LNCaP clone FGC (cell line): Measurements from ENCODE around the gene RNF180.

ENCODE experiments used
- DNase-seq: peaks from one replicate; pipeline ENCODE4 v3.0.0-alpha.2; 2011; ENCODE audit warnings: low read depth
- H3K4me3 ChIP-seq: 2 replicates; pipeline ENCODE4 v1.5.1; 2011; ENCODE audit warnings: mild to moderate bottlenecking, low read depth, low read length, control low read depth
- TF ChIP-seq, protein P1 (sequence below): IDR thresholded peaks from 2 replicates; pipeline ENCODE4 v1.5.1; 2012; ENCODE audit warnings: mild to moderate bottlenecking; ENCODE audit not compliant: control insufficient read depth, insufficient read depth; ENCODE audit errors: extremely low read depth

Gene RNF180

GRCh38 chr5:64147379-64147778 is 18.3 kb upstream of the RNF180 start:
- no peak for DNase-seq
- TF ChIP-seq, protein P1, sequence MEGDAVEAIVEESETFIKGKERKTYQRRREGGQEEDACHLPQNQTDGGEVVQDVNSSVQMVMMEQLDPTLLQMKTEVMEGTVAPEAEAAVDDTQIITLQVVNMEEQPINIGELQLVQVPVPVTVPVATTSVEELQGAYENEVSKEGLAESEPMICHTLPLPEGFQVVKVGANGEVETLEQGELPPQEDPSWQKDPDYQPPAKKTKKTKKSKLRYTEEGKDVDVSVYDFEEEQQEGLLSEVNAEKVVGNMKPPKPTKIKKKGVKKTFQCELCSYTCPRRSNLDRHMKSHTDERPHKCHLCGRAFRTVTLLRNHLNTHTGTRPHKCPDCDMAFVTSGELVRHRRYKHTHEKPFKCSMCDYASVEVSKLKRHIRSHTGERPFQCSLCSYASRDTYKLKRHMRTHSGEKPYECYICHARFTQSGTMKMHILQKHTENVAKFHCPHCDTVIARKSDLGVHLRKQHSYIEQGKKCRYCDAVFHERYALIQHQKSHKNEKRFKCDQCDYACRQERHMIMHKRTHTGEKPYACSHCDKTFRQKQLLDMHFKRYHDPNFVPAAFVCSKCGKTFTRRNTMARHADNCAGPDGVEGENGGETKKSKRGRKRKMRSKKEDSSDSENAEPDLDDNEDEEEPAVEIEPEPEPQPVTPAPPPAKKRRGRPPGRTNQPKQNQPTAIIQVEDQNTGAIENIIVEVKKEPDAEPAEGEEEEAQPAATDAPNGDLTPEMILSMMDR = no peak
- H3K4me3 ChIP-seq = no peak overlapping the region

GRCh38 chr5:64147849-64148441 is 17.7 kb upstream of the RNF180 start:
- peak; percentile 15 for DNase-seq
- no peak overlapping the region for H3K4me3 ChIP-seq
- TF ChIP-seq, protein P1 = peak; percentile 90

DNA sequence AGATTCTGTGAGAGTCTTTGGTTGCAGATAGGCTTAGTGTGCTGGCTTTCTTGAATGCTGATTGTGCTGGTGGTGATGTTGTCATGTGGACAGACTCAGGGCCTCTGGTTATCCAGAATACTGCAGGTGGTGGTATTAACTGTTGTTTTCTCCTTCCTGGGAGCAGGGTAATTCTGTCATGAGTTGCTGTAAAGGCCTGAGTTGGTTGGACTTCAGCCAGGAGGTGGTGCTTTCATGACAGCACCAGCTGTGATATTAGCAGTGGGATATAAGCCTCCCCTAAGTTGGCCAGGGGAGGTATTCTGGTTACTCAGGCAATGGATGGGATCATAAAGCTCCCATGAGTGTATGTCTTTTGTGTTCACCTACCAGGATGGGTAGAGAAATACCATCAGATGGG is 16.4 kb upstream of the RNF180 start:
- TF ChIP-seq, protein P1 = no peak
- H3K4me3 ChIP-seq = no peak overlapping the region
- DNase-seq = no peak

- DNase-seq = no peak
- TF ChIP-seq, protein P1 = no peak
- no peak overlapping the region for H3K4me3 ChIP-seq
Observed at GRCh38 chr5:64149857-64150521, 15.7 kb upstream of the RNF180 start.

DNA sequence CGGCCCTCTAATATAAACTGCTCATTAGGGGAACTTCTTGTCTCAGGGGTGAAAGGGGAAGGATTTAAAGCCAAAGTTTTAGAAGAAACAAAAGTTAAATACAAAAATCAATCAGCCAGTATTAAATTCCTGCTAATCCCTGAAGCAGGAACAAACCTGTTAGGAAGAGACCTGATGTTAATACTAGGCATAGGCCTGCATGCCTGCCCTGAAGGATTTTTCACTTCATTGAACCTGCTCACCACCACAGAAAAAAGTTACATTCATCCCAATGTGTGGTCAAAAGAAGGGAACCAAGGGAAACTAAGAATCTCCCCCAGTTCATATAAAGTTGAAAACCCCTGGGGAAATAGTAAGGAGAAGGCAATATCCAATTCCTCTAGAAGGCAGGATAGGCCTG is 9.4 kb upstream of the RNF180 start:
- H3K4me3 ChIP-seq = no peak overlapping the region
- TF ChIP-seq, protein P1 = no peak
- no peak for DNase-seq

DNA sequence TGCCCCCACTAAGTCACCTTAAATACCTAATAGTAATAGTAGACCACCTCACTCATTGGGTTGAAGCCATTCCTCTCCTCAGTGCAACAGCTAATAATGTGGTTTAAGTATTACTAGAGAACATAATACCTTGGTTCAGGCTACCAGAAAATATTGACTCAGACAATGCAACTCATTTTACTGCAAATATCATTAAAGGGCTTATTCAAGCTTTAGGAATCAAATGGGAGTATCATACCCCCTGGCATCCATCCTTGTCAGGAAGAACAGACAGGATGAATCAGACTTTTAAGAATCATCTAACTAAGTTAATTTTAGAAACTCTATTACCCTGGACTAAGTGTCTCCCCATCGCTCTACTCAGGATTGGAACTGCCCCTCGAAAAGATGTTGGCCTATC is 6.8 kb upstream of the RNF180 start:
- TF ChIP-seq, protein P1 = no peak
- DNase-seq = no peak
- H3K4me3 ChIP-seq = no peak overlapping the region

DNA sequence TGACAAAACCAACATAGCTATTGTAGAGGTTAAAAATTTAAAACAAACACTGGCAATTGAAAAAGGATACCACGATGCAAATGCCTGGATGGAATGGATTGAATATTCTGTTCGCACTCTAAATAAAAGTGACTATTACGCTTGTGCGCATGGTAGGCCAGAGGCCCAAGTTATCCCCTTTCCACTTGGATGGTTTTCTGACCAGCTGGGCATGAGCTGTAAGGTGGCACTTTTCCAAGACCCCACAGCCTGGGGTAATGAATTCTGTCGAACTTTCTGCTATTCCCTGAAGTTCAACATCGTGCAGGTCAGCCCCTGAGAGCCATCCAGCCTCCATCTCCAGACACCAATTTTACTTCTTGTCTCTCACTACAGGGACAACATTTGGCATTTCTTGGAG is 5.4 kb upstream of the RNF180 start:
- no peak for DNase-seq
- H3K4me3 ChIP-seq = no peak overlapping the region
- TF ChIP-seq, protein P1 = no peak
